Bone marrow (tissue), 2 donors: ENCODE measurements around the gene SEMA6B.

Experiments used
- DNase-seq, 2 donors: peaks; one replicate each; lab custom pipeline; 2025; lab: John Stamatoyannopoulos, UW

The SEMA6B gene

DNA sequence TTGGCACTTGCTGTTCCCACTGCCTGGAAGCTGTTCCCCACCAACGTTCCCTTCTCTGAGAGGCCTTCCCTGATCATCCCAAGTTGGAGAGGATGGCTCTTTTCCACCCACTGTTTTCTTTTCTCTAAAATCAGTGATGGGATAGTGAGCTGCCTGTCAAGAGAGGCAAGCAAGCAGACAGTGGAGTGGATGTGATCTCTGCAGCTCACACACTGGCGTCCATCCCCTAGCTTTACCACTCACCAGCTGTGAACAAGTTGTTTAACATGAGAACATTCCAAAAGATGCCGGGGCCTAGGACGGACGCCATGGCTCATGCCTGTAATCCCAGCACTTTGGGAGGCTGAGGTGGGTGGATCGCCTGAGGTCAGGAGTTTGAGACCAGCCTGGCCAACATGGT lies 28.0 kb upstream of the SEMA6B start:
- DNase-seq = no peak

DNA sequence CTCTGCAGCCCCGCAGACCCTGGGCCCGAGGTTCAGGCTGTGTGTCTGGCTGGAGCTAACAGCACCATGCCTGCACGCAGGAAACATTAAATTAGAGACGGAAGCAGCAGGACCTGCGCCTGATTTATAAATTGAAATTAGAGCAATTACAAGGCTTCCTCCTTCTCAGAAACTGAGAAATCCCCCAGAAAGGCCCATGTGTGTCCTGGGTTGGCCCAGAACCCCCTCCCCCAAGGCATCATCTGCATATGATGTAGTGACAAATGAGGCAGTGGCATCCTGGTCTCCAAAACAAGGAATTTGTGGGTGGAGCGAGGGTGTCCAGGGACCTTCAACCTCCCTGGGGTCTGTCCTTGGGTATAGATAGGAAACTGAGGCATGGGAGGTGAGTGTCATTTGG lies 27.2 kb upstream of the SEMA6B start:
- no peak for DNase-seq

DNA sequence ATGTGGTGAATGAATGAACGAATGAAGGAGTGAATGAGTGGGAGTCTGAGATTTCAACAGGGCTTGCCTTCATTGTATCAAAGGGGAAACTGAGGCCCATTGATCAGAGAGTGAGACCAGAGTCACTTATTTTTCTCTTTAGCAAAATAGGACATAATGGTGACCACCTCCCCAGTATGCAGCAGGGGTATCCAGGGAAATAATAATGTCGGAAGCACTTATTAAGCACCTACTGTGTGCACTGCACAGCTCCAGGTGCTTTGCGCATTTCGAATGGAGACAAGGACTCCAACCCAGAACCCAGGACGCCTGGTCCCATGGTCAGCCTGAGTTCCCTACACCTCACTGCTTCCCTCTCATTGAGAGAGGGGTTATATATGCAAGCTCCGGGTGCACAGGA lies 26.8 kb upstream of the SEMA6B start:
- no peak for DNase-seq

DNA sequence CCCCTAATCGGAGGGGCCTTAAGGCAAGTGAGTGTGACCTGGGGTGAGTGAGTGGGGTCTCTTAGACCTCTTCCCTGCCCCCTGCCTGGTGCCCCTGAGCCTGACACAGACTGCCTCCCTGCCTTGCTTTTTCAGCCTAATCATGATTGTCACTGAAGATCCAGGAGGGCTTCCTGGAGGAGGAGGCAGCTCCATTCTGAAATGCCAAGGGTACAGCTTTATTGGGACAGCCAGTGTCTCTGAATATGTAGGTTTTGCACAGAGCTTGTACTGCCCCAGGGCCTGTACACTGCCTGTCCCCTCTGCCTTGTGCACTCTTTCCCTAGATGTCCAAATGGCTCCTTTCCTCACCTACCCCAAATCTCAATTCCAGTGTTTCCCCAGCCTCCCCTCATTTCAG lies 26.1 kb upstream of the SEMA6B start:
- no peak for DNase-seq

DNA sequence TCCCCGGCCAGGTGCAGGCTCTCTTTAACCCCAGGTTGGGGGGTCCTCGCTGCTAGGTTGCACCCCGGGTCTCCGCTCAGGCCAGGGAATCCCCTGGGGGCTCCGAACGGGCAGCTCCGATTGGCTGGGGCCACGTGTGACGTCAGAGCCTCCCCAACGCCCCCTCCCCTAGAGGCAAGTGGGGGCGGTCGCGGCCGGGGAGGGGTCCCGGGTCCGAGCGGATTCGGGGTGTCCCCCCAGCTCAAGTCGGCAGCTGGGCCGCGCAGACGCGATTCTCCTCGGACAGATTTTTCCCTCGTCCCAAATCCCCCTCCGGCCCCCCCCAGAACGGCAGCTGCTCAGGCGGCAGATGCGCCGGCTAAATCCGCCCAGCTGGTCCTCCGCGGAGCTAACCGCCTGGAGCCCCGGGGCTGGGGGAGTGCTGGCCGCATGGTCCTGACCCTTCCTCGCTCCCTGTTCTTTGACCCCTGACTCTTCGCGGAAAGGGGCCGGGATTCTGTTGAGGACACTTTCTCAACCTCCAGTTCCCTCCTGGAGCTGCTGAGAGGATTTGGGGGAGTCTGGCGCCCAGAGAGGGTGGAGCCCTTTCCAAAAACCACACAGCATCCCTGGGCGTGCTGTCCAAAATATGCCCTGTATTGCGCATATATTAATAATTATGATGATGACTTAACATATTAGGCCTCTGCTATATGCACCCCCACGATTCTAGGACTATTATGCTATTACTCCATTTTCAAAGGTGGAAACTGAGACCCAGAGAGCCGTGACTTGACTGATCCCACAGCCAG lies 25.4 kb upstream of the SEMA6B start:
- DNase-seq = no peak

DNA sequence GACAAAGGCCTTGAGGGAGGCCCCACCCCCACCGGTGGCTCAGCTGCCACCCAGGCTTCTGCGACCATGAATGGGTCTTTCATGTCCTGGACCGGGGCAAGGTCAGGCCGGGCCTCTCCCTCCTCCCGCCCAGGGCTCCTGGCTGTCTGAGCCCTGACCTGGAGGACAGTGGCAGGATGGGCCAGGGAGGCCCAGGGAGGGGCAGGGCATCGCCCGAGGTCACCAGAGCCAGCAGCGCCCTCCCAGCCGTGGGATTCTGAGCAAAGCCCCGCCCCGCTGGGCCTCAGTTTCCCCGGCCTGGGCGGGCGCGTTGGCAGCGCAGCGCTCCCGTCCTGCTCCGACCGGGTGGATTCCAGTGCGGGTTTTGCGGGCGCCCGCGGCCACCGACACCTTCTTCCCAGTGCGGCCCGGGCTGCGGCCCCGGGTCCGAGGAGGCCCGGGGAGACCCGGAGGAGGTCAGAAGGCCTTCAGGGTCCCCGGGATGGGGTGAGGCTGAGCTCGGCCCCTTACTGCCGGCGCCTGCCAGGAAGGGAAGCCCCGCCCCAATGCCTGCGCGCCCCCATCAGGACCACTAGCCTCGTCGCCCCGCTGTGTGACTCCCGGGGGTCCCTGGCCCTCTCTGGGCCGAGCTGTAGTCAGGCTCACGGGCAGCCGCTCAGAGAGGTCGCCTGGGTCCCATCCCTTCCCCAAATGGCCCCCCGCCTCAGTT lies 24.6 kb upstream of the SEMA6B start:
- no peak for DNase-seq

DNA sequence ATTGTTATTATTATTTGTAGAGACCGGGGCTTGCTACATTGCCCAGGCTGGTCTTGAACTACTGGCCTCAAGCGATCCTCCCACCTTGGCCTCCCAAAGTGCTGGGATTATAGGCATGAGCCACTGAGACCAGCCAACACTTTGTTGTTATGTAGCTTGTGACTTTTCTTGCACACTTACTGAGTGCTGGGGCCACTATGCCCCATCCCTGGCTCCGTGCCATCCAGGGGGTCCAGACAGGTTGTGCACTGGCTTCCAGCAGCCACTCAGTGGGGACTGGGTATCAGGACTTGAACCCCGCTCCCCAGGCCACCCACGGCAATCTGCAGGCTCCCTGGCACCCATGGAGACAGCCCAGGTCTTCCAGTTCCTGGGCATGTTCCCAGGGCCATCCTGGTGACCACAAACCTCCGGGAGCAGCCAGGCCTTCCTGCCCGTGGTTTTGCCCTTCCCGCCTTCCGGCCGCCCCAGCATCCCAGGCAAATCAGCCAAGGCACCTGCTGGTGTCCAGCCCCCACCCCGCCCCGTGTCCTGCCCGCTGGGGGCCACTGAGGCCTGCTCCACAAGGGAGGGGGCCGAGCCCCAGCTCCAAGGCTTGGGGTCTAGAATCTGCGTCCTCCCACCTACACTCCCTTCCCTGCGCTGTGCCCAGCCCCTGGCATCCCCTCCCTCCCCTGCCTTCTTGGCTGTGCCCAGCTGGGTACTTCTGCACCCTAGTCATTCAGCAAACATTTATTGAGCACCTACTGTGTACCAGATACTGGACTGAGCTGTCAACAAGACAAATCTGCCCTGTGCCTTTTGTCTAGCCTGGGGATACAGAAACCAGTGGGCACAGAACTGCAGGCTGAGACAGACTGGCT lies 23.7 kb upstream of the SEMA6B start:
- no peak for DNase-seq

DNA sequence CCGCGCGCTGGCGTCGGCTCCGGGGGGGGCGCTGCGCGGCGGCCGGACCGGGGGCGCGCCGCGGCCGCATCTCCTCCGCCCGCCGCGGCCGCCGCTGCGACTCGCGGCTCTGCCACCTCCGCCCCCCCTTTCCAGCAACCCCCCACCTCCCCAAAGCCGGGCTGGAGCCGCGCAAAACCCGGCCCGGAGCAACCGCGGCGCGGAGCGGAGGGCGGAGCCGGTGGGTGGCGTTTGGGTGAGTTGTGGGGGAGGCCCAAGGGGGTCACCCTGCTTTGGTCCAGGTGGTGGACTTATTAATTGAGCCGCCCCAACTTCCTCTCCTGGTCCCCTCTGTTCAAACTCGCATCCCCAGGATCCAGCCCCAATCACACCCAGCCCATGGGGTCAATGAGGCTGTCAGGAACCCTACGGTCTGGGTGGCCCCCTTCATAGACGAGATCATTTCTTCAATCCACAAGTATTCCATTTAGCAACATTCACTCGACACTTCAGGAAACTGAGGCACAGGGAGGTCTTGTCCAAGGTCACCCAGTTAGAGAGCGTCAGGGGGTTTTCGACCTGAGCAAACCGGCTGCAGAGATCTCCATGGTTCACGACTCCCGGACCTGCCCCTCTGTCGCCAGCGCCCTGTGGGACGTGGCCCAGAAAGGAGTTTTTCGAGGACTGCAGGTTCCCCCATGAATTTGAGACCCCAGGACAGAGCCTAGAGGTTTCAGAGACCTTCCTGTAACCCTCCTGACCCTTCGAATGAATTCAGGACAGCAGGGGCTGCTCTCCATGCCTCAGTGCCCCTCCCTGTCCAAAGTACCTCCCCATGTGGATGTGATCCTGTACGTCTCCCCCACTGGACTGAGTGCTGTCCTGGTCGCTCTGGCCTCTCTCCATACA lies 22.4 kb upstream of the SEMA6B start:
- DNase-seq = no peak

DNA sequence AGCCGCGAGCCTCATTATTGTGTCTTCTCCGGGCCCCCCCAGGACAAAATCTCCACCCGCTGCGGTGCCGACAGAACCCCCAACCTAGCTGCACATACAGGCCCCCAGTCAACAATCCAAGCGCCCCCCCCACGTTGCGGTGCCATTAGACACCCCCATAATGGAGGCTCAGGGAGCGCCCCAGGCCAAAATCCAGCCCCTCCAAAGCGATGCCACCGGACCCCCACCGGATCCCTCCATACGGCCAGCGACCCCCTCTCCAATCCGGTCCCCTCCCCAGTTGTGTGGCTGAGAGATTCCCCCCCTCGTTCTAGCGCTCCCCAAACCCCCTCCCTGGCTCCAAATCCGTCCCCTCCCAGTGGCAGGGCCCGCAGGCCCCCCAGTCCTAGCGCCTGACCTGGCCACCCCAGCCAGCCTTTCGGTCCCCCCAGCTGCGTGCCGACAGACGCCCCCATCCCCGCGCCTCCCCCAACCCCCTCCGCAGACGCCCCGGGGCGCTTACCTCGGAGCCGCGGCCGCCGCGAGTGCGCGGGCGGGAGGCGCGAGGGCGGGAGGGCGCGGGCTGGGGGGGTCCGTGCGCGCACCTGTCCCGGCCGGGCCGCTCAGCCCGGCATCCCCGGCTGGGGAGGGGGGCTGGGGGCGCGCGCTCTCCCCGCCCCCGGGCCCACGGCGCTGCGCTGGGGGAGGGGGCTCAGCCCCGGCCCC lies 21.6 kb upstream of the SEMA6B start:
- DNase-seq = no peak

DNA sequence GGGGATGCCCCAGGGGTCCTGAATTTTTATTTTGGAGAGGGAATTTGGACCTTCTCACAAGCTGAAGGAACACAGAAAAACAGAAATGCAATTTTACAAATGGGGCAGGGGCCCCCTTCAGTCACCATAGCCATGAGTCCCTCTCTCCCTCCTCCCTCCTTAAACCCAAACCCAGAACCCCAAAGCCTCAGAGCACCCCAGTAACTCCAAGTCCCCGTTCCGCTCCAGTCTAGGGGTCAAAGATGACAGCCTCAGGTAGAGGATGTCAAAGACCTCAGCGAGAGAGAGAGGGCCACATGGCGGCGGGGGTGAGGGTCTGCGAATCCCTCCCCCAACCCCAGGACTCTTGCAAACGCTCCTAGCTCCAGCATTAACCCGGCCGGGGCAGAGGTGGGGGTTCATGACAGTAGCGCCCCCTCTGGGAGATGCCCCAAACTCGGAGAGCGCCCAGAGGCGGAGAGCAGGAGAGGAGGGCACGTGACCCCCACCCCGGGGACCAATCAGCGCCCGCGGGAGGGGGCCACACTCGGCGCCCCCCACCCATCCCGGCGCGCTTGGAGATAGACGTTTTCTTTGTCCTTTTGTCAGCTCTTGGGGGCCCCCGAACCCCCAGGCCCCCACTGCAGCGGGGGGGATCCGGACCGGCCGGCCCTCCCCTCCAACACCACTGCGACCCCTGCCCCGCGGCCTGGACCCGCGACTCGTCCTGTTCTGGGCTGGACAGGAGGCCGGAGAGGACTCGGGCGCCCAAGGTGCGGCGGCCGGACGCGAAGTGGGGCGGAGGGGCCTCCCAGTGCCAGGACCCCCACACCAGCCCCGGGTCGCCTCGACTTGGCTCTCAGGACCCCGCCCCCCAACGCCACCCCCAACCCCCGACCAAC lies 20.8 kb upstream of the SEMA6B start:
- no peak for DNase-seq

DNA sequence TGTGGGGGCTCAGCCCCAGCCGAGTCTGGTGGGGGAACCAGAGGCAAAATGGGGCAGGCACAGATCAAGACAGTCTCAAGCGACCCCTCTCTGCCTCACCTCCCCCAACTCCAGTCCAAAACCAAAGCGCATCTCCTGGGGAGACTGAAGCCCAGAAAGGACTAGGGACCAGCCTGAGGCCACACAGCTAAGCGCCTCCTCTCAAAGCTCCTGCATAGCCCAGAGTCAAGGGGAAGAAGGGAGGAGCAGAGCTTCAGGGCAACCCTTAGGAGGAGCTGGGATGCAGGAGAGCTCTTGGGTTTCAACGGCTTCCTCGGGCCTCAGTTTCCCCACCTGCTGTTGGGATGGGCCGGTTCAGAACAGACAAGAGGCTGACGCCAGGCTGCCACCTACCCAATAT lies 19.9 kb upstream of the SEMA6B start:
- no peak for DNase-seq

DNA sequence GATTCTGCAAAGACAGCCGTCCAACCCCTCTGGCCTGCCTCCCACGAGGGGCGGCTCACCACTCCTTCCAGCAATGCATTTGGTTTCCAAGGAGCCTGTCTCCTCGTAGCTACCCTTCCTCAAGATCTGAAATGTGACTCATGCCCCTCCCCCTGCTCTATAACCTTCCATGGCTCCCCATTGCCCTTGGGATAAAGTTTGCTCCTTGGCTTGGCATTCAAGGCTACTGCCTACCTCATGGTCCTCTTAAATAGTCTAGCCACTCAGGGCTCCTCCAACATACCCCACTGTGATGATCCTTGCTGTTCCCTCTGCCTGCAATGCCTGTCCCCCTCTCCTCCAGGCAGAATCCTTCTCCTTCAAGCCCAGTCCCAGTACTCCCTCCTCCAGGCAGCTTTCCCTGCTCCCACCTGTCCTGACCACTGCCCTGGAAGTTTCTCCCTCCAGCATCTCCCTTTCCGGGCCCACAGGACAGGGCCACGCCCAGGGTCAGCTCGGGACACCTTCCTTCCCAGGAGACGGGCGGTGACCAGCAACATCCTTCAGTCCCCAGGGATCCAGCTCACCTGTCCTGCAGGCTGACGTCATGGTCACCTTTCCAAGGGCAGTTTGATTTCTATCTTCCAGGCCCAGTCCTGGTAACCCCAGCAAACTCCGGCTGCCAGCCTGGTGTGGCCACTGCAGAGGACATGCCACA lies 19.2 kb upstream of the SEMA6B start:
- no peak for DNase-seq

DNA sequence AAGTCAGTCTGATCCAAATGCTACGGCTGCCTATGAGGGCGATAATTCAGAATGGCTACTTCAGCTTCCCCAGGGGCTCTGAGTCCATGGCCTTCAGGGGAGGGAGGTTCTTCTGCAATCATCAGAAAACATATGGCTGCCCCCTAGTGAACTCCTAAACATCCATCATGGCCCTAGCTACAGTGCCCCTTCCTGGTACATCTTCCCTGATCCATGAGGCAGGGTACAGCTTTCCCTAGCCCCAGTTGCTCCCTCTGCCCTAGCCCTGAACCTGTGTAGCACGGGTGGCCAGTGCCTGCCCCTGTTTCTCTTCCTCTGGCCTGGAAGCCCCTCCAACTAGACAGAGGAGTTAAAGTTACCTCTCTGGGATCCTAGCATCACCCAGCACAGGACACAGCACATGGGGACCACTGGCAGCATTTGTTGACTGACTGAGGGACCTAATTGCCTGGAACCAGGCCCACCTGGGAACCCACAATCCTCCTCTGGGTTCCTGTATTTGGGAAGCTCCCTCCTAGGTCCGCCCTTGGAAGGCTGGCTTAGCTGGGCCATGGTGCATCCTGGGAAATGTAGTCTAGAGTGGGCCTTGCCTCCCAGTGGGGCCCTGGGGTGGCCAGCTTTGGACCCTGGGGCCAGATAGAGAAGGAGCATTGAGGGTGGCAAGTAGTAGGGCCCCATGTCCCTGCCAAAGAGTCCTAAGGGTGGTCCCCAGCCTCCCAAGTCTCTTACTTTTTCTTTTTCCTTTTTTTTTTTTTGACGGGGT lies 17.7 kb upstream of the SEMA6B start:
- DNase-seq = no peak

DNA sequence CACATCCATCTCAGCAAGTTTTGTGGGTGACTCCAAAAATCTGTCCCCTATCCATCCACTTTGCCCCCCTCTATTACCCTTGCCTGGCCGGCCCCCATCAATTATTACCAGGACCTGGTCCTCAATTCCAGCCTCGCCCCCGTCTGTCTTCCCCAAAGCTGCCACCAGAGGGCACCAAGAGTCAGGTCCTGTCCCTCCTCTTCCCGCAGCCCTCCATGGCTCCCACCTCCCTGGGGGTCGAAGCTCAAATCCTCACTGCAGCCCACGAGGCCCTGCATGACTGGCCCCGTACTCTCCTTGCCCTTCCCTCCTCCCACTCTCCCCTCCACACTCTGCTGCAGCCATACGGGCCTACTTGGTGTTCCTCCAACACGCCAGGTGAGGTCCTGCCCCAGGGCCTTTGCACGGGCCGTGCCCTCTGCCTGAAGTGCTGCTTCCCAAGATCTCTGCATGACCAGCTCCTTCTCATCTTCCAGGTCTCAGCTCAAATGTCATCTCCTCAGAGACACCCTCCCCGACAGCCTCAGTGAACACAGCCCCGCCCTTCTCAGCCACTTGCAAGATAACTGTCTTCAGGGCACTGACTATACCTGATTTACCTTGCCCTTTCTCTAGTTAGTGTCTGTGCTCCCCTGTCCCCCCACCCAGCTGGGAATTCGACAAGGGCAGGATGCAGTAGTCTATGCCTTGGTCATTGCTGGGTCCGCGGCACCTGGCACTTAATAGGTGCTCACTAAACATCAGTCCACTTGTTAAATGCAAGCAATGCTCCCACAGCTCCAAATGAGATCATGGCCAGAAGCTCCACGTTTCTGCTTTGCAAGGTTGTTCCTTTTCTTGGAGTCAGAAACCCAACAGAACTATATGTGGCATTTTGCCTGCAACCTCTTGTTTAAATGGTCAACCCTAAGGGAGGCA lies 16.8 kb upstream of the SEMA6B start:
- peak; percentile 28 to 48 for DNase-seq

DNA sequence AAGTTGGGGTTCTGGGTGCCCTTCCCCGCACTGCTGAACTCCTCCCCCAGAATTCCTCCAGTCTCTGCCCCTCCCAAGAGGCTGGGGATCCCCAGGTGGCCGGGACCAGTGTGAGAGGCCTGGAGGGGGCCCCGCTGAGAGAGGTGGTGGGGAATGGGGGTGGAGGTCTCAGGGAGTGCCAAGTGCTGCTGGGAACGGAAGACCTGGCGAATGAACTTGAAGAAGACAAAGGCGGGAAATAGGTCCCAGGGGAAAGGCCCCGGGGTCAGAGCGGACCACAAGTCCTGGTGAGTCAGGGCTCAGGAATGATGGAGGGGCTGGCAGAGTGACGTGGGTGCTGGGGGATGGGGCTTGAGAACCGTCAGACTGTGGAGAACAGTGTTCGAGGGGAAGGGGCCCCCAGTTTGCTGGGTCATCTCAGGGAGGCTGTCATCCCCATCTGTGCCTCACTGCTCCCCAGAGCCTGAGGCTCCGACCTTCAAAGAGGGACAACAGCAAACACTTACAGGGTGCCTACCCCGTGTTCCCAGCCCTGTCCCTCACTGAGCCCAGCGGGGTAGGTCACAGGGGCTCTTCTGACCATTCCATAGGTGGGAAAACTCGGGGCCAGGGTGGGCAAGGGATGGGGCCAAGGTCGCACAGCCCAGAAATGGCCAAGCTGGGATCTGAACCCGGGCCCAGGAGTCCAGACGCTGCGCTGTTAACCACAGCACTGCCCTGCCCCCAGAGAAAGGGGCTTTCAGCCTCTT lies 16.0 kb upstream of the SEMA6B start:
- peak in 1 of 2 donors; percentile 26 for DNase-seq

DNA sequence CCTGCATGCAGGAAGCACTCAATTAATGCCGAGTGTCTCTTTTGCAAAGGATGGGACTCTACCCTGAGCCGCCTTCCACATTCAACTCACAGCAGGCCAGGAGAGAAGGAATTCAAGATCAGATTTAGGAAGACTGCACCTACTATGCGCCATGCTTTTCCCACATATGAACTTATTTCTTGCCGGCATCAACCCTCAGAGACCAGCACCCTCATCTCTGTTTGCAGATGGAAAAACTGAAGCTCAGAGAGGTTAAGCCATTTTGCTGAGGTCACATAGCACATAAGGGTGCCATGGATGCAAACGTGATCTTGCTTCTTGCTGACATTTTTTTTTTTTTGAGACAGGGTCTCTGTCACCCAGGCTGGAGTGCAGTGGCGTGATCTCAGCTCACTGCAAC lies 14.2 kb upstream of the SEMA6B start:
- no peak for DNase-seq
